K562 (cell line): ENCODE data around the gene NFS1. TPM values are rescaled to one million over a fixed set of nuclear protein-coding genes. Genes with fewer than 3 reads are reported as not detected.

ENCODE experiments used
- ATAC-seq: fragments of 200-7000 bp; cut with Tn5 transposase; 3 replicates; pipeline ENCODE4 v1.9.1; 2020; ENCODE audit warnings: moderate library complexity
- BruUV-seq: library from RNA; stranded (reverse); fragments of 400-500 nt; replicated peaks from 2 replicates; lab custom pipeline; 2021; lab: Mats Ljungman, UMichigan
- CTCF ChIA-PET: fragments of 300-600 bp; formaldehyde crosslinking; extraction: SDS; loops from one replicate; lab custom pipeline; 2021; ENCODE audit warnings: low intra/inter-chr PET ratio; lab: Yijun Ruan, JAX
- POLR2A ChIA-PET: fragments of 300-600, 350-650 bp; sonication (Branson Sonifier 250); formaldehyde crosslinking; extraction: SDS; loops from one replicate; lab custom pipeline; 2021; ENCODE audit warnings: antibody characterized with exemption, inconsistent platforms; lab: Yijun Ruan, JAX
- DNase-seq, 4 experiments: peaks; one replicate each; pipeline versions ENCODE4 v3.0.0 to v3.0.0-alpha.2; 2011 to 2018; ENCODE audit warnings: low spot score in 3 of 4, mixed read lengths in 3 of 4; ENCODE audit errors: extremely low read depth in 1 of 4
- FAIRE-seq: peaks from 2 replicates; lab custom pipeline; 2011; peaks lifted over from hg19 to GRCh38; lab: Jason Lieb, UNC
- H2AFZ ChIP-seq: 2 replicates; pipeline ENCODE4 v1.6.0; 2011; ENCODE audit warnings: low read depth, low read length, control low read depth, inconsistent platforms
- H3K27ac ChIP-seq: fragments of 200-600 bp; 3 replicates; pipeline ENCODE4 v1.8.0; 2011; ENCODE audit warnings: low read depth, mild to moderate bottlenecking, control low read depth, inconsistent platforms, low read length, moderate library complexity, mixed read lengths; ENCODE audit errors: extremely low read depth
- H3K27me3 ChIP-seq, 2 experiments: fragments of 300-600 bp in 1 of 2; 2 replicates in 1 of 2; 3 replicates in 1 of 2; pipeline versions ENCODE4 v1.6.0 to v1.8.0; 2011; ENCODE audit warnings: inconsistent platforms in 2 of 2, low read length in 2 of 2, mild to moderate bottlenecking in 1 of 2, mixed read lengths in 1 of 2, moderate library complexity in 1 of 2; ENCODE audit not compliant: control insufficient read depth in 2 of 2, insufficient read depth in 2 of 2
- H3K36me3 ChIP-seq: fragments of 300-600 bp; 3 replicates; pipeline ENCODE4 v1.8.0; 2011; ENCODE audit warnings: mild to moderate bottlenecking, low read length, inconsistent platforms; ENCODE audit not compliant: control insufficient read depth, insufficient read depth
- H3K4me1 ChIP-seq, 2 experiments: fragments of 200-600 bp in 1 of 2; replicated peaks in 1 of 2; 2 replicates in 1 of 2; 3 replicates in 1 of 2; pipeline versions ENCODE4 v1.5.1 to v1.8.0; 2011; ENCODE audit warnings: inconsistent platforms in 2 of 2, low read length in 2 of 2, mild to moderate bottlenecking in 1 of 2, mixed read lengths in 1 of 2, moderate library complexity in 1 of 2; ENCODE audit not compliant: control insufficient read depth in 2 of 2, insufficient read depth in 2 of 2
- H3K4me2 ChIP-seq: 2 replicates; pipeline ENCODE4 v1.6.1; 2011; ENCODE audit warnings: low read length, control low read depth, inconsistent platforms, mixed read lengths; ENCODE audit not compliant: insufficient read depth
- H3K4me3 ChIP-seq: fragments of 200-600 bp; sonication (generic), shearing (Covaris generic); 2 replicates; pipeline ENCODE4 v1.5.1; 2016; ENCODE audit warnings: control low read depth, inconsistent platforms
- H3K79me2 ChIP-seq: fragments of 200-600 bp; 3 replicates; pipeline ENCODE4 v1.8.0; 2011; ENCODE audit warnings: low read length, inconsistent platforms; ENCODE audit not compliant: control insufficient read depth, insufficient read depth
- H3K9ac ChIP-seq, 2 experiments: 2 replicates each; pipeline versions ENCODE4 v1.6.0 to v1.6.1; 2011; ENCODE audit warnings: low read depth in 2 of 2, low read length in 2 of 2, control low read depth in 1 of 2, inconsistent platforms in 1 of 2, mild to moderate bottlenecking in 1 of 2, mixed read lengths in 1 of 2; ENCODE audit not compliant: insufficient read depth in 1 of 2
- H3K9me1 ChIP-seq: one replicate; pipeline ENCODE4 v1.6.0; 2011; ENCODE audit warnings: inconsistent platforms, mild to moderate bottlenecking, low read length, moderate library complexity; ENCODE audit not compliant: control insufficient read depth, insufficient read depth
- H3K9me3 ChIP-seq: replicated peaks from 2 replicates; pipeline ENCODE4 v1.5.1; 2011; ENCODE audit warnings: low read depth, low read length, inconsistent platforms; ENCODE audit not compliant: control insufficient read depth, insufficient read depth
- H4K20me1 ChIP-seq: replicated peaks from 2 replicates; pipeline ENCODE4 v1.6.1; 2011; ENCODE audit warnings: low read length, inconsistent platforms, mixed read lengths; ENCODE audit not compliant: control insufficient read depth, insufficient read depth
- CCAR2 ChIP-seq: fragments of 200-400 bp; formaldehyde crosslinking; IDR thresholded peaks from 2 replicates; pipeline ENCODE4 v1.6.1; 2017; ENCODE audit warnings: mild to moderate bottlenecking, low read depth, low read length
- HMG20B ChIP-seq: fragments of 250-450 bp; sonication (Bioruptor Pico); IDR thresholded peaks from 2 replicates; pipeline ENCODE4 v1.5.0; 2021; ENCODE audit warnings: mild to moderate bottlenecking
- POLR2G ChIP-seq: fragments of 200-400 bp; formaldehyde crosslinking; IDR thresholded peaks from 2 replicates; pipeline ENCODE4 v1.6.1; 2017; ENCODE audit warnings: low read depth, mild to moderate bottlenecking, antibody characterized with exemption, low read length, moderate library complexity
- RBFOX2 ChIP-seq: fragments of 200-400 bp; formaldehyde crosslinking; IDR thresholded peaks from 2 replicates; pipeline ENCODE4 v1.6.1; 2017; ENCODE audit warnings: low read depth, mild to moderate bottlenecking, low read length, moderate library complexity
- SRF ChIP-seq, 2 experiments: fragments of 250-450, 450-650 bp in 1 of 2; sonication (Bioruptor Pico) in 1 of 2; sonication (generic) in 1 of 2; formaldehyde crosslinking; IDR thresholded peaks; 2 replicates each; pipeline versions ENCODE4 v1.5.0 to v1.5.1; 2020 to 2022; ENCODE audit warnings: mild to moderate bottlenecking in 1 of 2, missing genetic modification reagents in 1 of 2
- ZNF57 ChIP-seq: fragments of 450-650 bp; formaldehyde crosslinking; IDR thresholded peaks from 2 replicates; pipeline ENCODE4 v1.4.0; 2020; ENCODE audit warnings: mild to moderate bottlenecking, moderate library complexity
- WGBS: fragments of 100-300 bp; shearing (Covaris generic); methylation state at CpG from one replicate; pipeline ENCODE4 v1.1.6; 2016; ENCODE audit warnings: low coverage, mixed read lengths; ENCODE audit not compliant: insufficient coverage; ENCODE audit errors: missing lambda C conversion rate; 5-methylcytosine and 5-hydroxymethylcytosine counted together
- in situ Hi-C: fragments of 300-500 bp; cut with MboI; formaldehyde crosslinking; loops from 4 replicates; pipeline ENCODE4 v1.15.0; 2018; ENCODE audit warnings: inconsistent platforms, mixed read lengths
- intact Hi-C: fragments of 100-400 bp; cut with micrococcal nuclease; formaldehyde crosslinking; loops from 2 replicates; pipeline ENCODE4 v1.14.2; 2022
- polyA plus RNA-seq, 8 experiments: library from polyadenylated mRNA; depleted of rRNA in 4 of 8; stranded (reverse) in 5 of 8; unstranded in 3 of 8; fragments of >200 nt; fragmentation: Nextera tagmentation in 2 of 8; fragmentation: Illumina TruSeq in 1 of 8; extraction: Ambion mirVana in 2 of 8; extraction: Trizol in 1 of 8; gene quantifications; 2 replicates each; pipeline versions ENCODE4 v1.2.1 to v1.2.3, GENCODE V29; 2011 to 2014; ENCODE audit warnings: inconsistent platforms in 1 of 8, missing spikeins in 1 of 8
- total RNA-seq, 7 experiments: library from RNA; depleted of rRNA in 6 of 7; stranded (reverse); fragments of >200 nt in 6 of 7; fragmentation: Illumina TruSeq in 2 of 7; extraction: Trizol in 2 of 7; gene quantifications; 2 replicates each; pipeline versions ENCODE4 v1.2.1 to v1.2.3, GENCODE V29; 2011 to 2021; ENCODE audit warnings: low replicate concordance in 1 of 7
- TF ChIP-seq, protein P1 (sequence below), 3 experiments: IDR thresholded peaks in 2 of 3; conservative IDR thresholded peaks in 1 of 3; 2 replicates each; pipeline ENCODE4 v1.5.1; 2011 to 2012; ENCODE audit warnings: low read length in 3 of 3, mild to moderate bottlenecking in 3 of 3, control low read depth in 2 of 3, improper control_type of control experiment in 1 of 3, inconsistent platforms in 1 of 3, low read depth in 1 of 3, mixed read lengths in 1 of 3, moderate library complexity in 1 of 3; ENCODE audit not compliant: insufficient read depth in 2 of 3
- TF ChIP-seq, protein P2 (sequence below): sonication (generic); formaldehyde crosslinking; IDR thresholded peaks from 2 replicates; pipeline ENCODE4 v1.8.0; 2022; ENCODE audit warnings: mild to moderate bottlenecking, missing genetic modification reagents
- TF ChIP-seq, protein P3 (sequence below): sonication (generic); formaldehyde crosslinking; IDR thresholded peaks from 2 replicates; pipeline ENCODE4 v1.8.1; 2023; ENCODE audit warnings: mild to moderate bottlenecking, missing genetic modification reagents

Gene NFS1
- total and polyA plus RNA-seq, 9 of the 15 experiments (the other 6 are each of a cell fraction or from before 2014, with no cell fraction given): 11.5 to 84.8 (median 47.1) TPM

DNA sequence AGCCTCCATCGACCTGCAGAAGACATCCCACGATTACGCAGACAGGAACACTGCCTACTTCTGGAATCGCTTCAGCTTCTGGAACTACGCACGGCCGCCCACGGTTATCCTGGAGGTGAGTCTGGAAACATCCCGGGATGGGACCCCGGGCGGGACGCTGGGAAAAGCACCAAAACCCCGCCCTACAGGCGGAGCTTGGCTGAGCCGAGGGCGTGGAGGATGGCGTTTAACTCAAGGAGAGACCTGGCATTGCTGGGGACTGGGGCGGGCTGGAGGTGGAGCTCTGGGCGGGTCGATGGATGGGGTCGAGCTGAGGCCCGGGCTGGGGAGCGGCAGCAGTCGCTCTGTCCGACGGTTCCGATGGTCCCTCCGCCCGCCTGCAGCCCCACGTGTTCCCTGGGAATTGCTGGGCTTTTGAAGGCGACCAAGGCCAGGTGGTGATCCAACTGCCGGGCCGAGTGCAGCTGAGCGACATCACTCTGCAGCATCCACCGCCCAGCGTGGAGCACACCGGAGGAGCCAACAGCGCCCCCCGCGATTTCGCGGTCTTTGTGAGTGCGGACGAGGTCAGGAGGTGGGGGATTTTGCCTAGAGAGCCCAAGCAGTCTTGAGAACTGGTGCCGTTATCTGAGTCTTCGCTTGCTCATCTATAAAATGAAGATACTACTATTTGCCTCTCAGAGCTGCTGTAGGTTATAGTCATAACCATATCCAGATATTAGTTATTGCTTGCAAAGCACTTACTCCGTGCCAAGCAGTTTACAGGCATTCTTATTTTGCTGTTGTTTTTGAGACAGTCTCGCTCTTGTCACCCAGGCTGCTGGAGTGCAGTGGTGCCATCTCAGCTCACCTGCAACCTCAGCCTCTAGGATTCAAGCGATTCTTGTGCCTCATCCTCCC lies 79.7 kb downstream of the NFS1 start:
- BruUV-seq: no TSS peak
- no peaks in the 10 kb centered on the region for H3K9me1 ChIP-seq
- POLR2A ChIA-PET: interaction anchor here (0.7 to 2.0 kb wide), 3 partner anchors 9 to 19 kb away, joined by 5 to 6 read pairs (median 6); no protein-coding TSS in a partner anchor
- H3K36me3 ChIP-seq: 0 out of 3 replicates have a peak, but pooled peaks cover 4% of the 10 kb centered on the region
- DNase-seq: peak in 1 of 4 experiments; percentile 41
- peaks cover 7 to 39% of the 10 kb centered on the region in 2 experiments; a peak in 4 of 5 replicates for H3K4me1 ChIP-seq
- H3K4me3 ChIP-seq: no peak overlapping the region
- H4K20me1 ChIP-seq: no peaks in the 10 kb centered on the region
- H3K4me2 ChIP-seq: no peak overlapping the region
- in situ Hi-C loops: no loop called here
- FAIRE-seq: no peak
- no peak for TF ChIP-seq ZNF57
- TF ChIP-seq, protein P1, sequence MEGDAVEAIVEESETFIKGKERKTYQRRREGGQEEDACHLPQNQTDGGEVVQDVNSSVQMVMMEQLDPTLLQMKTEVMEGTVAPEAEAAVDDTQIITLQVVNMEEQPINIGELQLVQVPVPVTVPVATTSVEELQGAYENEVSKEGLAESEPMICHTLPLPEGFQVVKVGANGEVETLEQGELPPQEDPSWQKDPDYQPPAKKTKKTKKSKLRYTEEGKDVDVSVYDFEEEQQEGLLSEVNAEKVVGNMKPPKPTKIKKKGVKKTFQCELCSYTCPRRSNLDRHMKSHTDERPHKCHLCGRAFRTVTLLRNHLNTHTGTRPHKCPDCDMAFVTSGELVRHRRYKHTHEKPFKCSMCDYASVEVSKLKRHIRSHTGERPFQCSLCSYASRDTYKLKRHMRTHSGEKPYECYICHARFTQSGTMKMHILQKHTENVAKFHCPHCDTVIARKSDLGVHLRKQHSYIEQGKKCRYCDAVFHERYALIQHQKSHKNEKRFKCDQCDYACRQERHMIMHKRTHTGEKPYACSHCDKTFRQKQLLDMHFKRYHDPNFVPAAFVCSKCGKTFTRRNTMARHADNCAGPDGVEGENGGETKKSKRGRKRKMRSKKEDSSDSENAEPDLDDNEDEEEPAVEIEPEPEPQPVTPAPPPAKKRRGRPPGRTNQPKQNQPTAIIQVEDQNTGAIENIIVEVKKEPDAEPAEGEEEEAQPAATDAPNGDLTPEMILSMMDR (IDR thresholded peaks at IDR 0.05 in 2 of 3, conservative IDR thresholded peaks at IDR 0.05 in 1 of 3; ENCODE audit: insufficient read depth in 2 of 3, low read depth in 1 of 3, low read length in 3 of 3): peak; percentile 20 to 41 (median 31); a peak in 3 of 6 replicates
- TF ChIP-seq POLR2G: 0 out of 2 replicates have a peak, but pooled peaks have one; percentile 45
- TF ChIP-seq SRF (CRISPR knock-in tag; IDR thresholded peaks at IDR 0.05): no peak
- TF ChIP-seq, protein P2, sequence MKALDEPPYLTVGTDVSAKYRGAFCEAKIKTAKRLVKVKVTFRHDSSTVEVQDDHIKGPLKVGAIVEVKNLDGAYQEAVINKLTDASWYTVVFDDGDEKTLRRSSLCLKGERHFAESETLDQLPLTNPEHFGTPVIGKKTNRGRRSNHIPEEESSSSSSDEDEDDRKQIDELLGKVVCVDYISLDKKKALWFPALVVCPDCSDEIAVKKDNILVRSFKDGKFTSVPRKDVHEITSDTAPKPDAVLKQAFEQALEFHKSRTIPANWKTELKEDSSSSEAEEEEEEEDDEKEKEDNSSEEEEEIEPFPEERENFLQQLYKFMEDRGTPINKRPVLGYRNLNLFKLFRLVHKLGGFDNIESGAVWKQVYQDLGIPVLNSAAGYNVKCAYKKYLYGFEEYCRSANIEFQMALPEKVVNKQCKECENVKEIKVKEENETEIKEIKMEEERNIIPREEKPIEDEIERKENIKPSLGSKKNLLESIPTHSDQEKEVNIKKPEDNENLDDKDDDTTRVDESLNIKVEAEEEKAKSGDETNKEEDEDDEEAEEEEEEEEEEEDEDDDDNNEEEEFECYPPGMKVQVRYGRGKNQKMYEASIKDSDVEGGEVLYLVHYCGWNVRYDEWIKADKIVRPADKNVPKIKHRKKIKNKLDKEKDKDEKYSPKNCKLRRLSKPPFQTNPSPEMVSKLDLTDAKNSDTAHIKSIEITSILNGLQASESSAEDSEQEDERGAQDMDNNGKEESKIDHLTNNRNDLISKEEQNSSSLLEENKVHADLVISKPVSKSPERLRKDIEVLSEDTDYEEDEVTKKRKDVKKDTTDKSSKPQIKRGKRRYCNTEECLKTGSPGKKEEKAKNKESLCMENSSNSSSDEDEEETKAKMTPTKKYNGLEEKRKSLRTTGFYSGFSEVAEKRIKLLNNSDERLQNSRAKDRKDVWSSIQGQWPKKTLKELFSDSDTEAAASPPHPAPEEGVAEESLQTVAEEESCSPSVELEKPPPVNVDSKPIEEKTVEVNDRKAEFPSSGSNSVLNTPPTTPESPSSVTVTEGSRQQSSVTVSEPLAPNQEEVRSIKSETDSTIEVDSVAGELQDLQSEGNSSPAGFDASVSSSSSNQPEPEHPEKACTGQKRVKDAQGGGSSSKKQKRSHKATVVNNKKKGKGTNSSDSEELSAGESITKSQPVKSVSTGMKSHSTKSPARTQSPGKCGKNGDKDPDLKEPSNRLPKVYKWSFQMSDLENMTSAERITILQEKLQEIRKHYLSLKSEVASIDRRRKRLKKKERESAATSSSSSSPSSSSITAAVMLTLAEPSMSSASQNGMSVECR (CRISPR knock-in tag): no peak
- no peak for TF ChIP-seq CCAR2
- TF ChIP-seq, protein P3, sequence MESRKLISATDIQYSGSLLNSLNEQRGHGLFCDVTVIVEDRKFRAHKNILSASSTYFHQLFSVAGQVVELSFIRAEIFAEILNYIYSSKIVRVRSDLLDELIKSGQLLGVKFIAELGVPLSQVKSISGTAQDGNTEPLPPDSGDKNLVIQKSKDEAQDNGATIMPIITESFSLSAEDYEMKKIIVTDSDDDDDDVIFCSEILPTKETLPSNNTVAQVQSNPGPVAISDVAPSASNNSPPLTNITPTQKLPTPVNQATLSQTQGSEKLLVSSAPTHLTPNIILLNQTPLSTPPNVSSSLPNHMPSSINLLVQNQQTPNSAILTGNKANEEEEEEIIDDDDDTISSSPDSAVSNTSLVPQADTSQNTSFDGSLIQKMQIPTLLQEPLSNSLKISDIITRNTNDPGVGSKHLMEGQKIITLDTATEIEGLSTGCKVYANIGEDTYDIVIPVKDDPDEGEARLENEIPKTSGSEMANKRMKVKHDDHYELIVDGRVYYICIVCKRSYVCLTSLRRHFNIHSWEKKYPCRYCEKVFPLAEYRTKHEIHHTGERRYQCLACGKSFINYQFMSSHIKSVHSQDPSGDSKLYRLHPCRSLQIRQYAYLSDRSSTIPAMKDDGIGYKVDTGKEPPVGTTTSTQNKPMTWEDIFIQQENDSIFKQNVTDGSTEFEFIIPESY (CRISPR knock-in tag): peak; percentile 77
- no peak for TF ChIP-seq HMG20B (CRISPR knock-in tag)
- 0 out of 2 replicates have a peak, but pooled peaks have one; percentile 18 for TF ChIP-seq RBFOX2
- 69% methylated on average over 41 of the region's 49 CpGs for WGBS
- no peak overlapping the region for H3K27ac ChIP-seq
- H3K9me3 ChIP-seq: no peaks in the 10 kb centered on the region
- no peak for ATAC-seq
- H3K9ac ChIP-seq: 0 out of 4 replicates have a peak overlapping the region, but pooled peaks of 1 of the 2 experiments have one; percentile 14
- intact Hi-C loops: loop anchor here (5.0 to 10.0 kb wide), 2 partner anchors 43 to 155 kb away; partner anchors contain the start of genes CPNE1 and RBM12
- no peaks in the 10 kb centered on the region for H3K27me3 ChIP-seq
- H2AFZ ChIP-seq: no peak overlapping the region
- CTCF ChIA-PET: interaction anchor here (0.6 kb wide), 1 partner anchor 115 kb away, joined by 3 read pairs; no protein-coding TSS in a partner anchor
- H3K79me2 ChIP-seq: 0 out of 3 replicates have a peak, but pooled peaks cover 4% of the 10 kb centered on the region
